Breast epithelium (tissue), 4 donors: Measurements from ENCODE around the gene JPT2. TPM values are rescaled to one million over a fixed set of nuclear protein-coding genes. Genes with fewer than 3 reads are reported as not detected.
A peak's percentile ranks its signal among the peaks of the same experiment; 100 is the strongest.

Source experiments
- DNase-seq, 2 donors: peaks; one replicate each; pipeline ENCODE4 v3.0.0-alpha.2; 2019; ENCODE audit warnings: low spot score in 2 of 2
- H3K27ac ChIP-seq, 2 donors: fragments of 200-600 bp; sonication (generic) in 1 of 2; one replicate each; pipeline ENCODE4 v1.5.1; 2016 to 2019; ENCODE audit warnings: mild to moderate bottlenecking in 1 of 2
- H3K27me3 ChIP-seq, 2 donors: fragments of 200-600 bp; sonication (generic) in 1 of 2; one replicate each; pipeline versions ENCODE4 v1.5.1 to v1.6.0; 2017 to 2019; ENCODE audit warnings: control low read depth in 1 of 2, mild to moderate bottlenecking in 1 of 2
- H3K36me3 ChIP-seq: fragments of 200-600 bp; one replicate; pipeline ENCODE4 v1.5.1; 2019
- H3K4me1 ChIP-seq, 2 donors: fragments of 200-600 bp; sonication (generic); one replicate each; pipeline ENCODE4 v1.5.1; 2016 to 2019; ENCODE audit warnings: control low read depth in 1 of 2
- H3K4me3 ChIP-seq, 3 donors: fragments of 200-600 bp; sonication (generic); 1 replicate in 2 of 3; 2 replicates in 1 of 3; pipeline ENCODE4 v1.5.1; 2016 to 2019; ENCODE audit warnings: mild to moderate bottlenecking in 3 of 3, moderate library complexity in 2 of 3
- H3K9me3 ChIP-seq, 2 donors: fragments of 200-600 bp; sonication (generic) in 1 of 2; one replicate each; pipeline ENCODE4 v1.5.1; 2016 to 2019; ENCODE audit warnings: control low read depth in 1 of 2
- POLR2A ChIP-seq: fragments of 450-650 bp; IDR thresholded peaks from one replicate; pipeline ENCODE4 v1.6.1; 2016; ENCODE audit warnings: antibody characterized with exemption, mild to moderate bottlenecking, moderate library complexity
- POLR2AphosphoS5 ChIP-seq, 3 donors: sonication (generic); formaldehyde crosslinking; IDR thresholded peaks; one replicate each; pipeline ENCODE4 v1.6.1; 2017; ENCODE audit warnings: antibody characterized with exemption in 3 of 3
- intact Hi-C: fragments of 100-400 bp; cut with DNase I; formaldehyde crosslinking; loops from one replicate; pipeline ENCODE4 v1.15.1; 2023; ENCODE audit warnings: low total_unique reads
- total RNA-seq, 3 donors: library from RNA; depleted of rRNA; stranded (reverse); fragments of >200 nt; gene quantifications; one replicate each; pipeline ENCODE4 v1.1.0, GENCODE V29; 2016
- TF ChIP-seq, protein P1 (sequence below), 3 donors: fragments of 450-650 bp; IDR thresholded peaks; one replicate each; pipeline ENCODE4 v1.5.1; 2016 to 2017; ENCODE audit warnings: antibody characterized with exemption in 3 of 3, mild to moderate bottlenecking in 3 of 3, moderate library complexity in 3 of 3

The JPT2 gene
- 10 to 100 TPM; 19.2 to 44.2 (median 36.0) TPM for total RNA-seq

DNA sequence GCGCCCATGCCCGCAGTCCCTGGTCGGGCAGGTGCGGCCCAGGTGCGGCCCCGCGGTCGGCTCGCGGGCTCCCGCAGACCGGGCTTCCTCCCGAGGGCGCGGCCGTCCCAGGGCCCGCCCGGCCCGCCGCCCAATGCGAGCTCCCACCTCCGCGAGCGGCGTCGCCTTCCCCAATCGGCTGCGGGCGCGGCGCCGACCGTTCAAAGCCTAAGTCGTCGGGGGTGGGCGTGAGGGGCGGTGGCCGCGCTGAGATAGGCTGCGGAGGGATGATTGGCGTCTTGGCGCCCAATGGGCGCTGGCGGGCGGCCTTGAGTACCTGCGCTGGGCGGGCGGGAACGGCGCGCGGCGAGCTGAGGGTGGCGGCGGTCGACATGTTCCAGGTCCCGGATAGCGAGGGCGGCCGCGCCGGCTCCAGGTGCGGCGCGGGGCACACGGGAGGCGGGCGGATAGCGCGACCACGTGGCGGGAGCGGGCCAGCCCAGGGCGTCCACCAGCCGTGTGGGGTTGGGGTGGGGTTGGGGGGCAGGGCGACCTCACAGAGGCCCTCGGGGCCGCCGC, at the start of gene JPT2:
Gene JPT2 (plus strand): TSS at position 338 of the 558 bp plus-strand sequence. CDS start 34 bp downstream, at position 372.
- intact Hi-C loops: no loop called here
- peak; percentile 40 to 75 (median 65) for TF ChIP-seq POLR2AphosphoS5 (IDR thresholded peaks at IDR 0.05)
- TF ChIP-seq, protein P1, sequence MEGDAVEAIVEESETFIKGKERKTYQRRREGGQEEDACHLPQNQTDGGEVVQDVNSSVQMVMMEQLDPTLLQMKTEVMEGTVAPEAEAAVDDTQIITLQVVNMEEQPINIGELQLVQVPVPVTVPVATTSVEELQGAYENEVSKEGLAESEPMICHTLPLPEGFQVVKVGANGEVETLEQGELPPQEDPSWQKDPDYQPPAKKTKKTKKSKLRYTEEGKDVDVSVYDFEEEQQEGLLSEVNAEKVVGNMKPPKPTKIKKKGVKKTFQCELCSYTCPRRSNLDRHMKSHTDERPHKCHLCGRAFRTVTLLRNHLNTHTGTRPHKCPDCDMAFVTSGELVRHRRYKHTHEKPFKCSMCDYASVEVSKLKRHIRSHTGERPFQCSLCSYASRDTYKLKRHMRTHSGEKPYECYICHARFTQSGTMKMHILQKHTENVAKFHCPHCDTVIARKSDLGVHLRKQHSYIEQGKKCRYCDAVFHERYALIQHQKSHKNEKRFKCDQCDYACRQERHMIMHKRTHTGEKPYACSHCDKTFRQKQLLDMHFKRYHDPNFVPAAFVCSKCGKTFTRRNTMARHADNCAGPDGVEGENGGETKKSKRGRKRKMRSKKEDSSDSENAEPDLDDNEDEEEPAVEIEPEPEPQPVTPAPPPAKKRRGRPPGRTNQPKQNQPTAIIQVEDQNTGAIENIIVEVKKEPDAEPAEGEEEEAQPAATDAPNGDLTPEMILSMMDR (IDR thresholded peaks at IDR 0.05): no peak
- Histone ChIP-seq H3K27me3 (no peaks in the 10 kb centered on the region), H3K36me3 (no peaks in the 10 kb centered on the region), H3K4me1 (no peaks in the 10 kb centered on the region), H3K9me3 (no peaks in the 10 kb centered on the region), H3K27ac (peak within 1 kb of the TSS; percentile 82 to 86), H3K4me3 (peak within 1 kb of the TSS; percentile 74 to 89 (median 80))
- DNase-seq: peak; percentile 97 to 98

- Histone ChIP-seq H3K4me1 (no peaks in the 10 kb centered on the region), H3K27me3 (no peaks in the 10 kb centered on the region), H3K4me3 (no peak overlapping the region), H3K36me3 (no peaks in the 10 kb centered on the region), H3K27ac (no peak overlapping the region), H3K9me3 (no peaks in the 10 kb centered on the region)
- intact Hi-C loops: no loop called here
- TF ChIP-seq POLR2A: no peak
- TF ChIP-seq, protein P1 (IDR thresholded peaks at IDR 0.05): no peak
- no peak for TF ChIP-seq POLR2AphosphoS5 (IDR thresholded peaks at IDR 0.05)
- DNase-seq: no peak
These were observed 47.4 kb upstream of the JPT2 start for GRCh38 chr16:1630450-1631213.

GRCh38 chr16:1631230-1631629, 46.8 kb upstream of the JPT2 start:
- H3K4me3 ChIP-seq: no peak overlapping the region
- no peaks in the 10 kb centered on the region for H3K4me1 ChIP-seq
- no peaks in the 10 kb centered on the region for H3K9me3 ChIP-seq
- intact Hi-C loops: no loop called here
- no peak for TF ChIP-seq POLR2AphosphoS5 (IDR thresholded peaks at IDR 0.05)
- TF ChIP-seq, protein P1 (IDR thresholded peaks at IDR 0.05): no peak
- TF ChIP-seq POLR2A: no peak
- no peak for DNase-seq
- no peak overlapping the region for H3K27ac ChIP-seq
- H3K36me3 ChIP-seq: no peaks in the 10 kb centered on the region
- H3K27me3 ChIP-seq: no peaks in the 10 kb centered on the region

GRCh38 chr16:1631931-1632637, 46.0 kb upstream of the JPT2 start:
- Histone ChIP-seq H3K27me3 (no peaks in the 10 kb centered on the region), H3K4me3 (no peak overlapping the region), H3K27ac (no peak overlapping the region), H3K9me3 (no peaks in the 10 kb centered on the region), H3K36me3 (no peaks in the 10 kb centered on the region), H3K4me1 (no peaks in the 10 kb centered on the region)
- TF ChIP-seq, protein P1 (IDR thresholded peaks at IDR 0.05): no peak
- TF ChIP-seq POLR2A (no peak), POLR2AphosphoS5 (IDR thresholded peaks at IDR 0.05) (no peak)
- intact Hi-C loops: no loop called here
- DNase-seq: no peak

DNA sequence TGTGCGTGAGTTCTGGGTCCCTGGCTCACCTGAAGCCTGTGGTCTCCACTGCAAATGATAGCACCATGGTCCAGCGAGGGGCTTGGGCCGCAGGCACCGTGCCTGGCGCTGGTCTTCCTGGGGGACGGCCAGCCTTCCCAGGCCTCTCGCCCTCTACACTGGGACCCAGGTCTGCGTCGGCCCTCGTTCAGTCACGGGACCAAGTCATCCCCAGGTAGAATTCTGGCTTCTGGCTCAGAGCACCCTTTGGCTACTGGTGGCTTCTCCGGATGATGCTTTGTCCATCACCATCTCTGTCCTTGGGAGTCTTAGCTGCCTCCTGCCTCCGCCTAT, 45.5 kb upstream of the JPT2 start:
- Histone ChIP-seq H3K27ac (no peak overlapping the region), H3K27me3 (no peaks in the 10 kb centered on the region), H3K4me3 (no peak overlapping the region), H3K4me1 (no peaks in the 10 kb centered on the region), H3K36me3 (no peaks in the 10 kb centered on the region), H3K9me3 (no peaks in the 10 kb centered on the region)
- DNase-seq: no peak
- intact Hi-C loops: no loop called here
- TF ChIP-seq, protein P1 (IDR thresholded peaks at IDR 0.05): no peak
- TF ChIP-seq POLR2A (no peak), POLR2AphosphoS5 (IDR thresholded peaks at IDR 0.05) (no peak)
